Spinal cord (tissue), 10 donors: ENCODE data around the gene SHFL. TPM values are rescaled to one million over a fixed set of nuclear protein-coding genes. Genes with fewer than 3 reads are reported as not detected.
A peak's percentile ranks its signal among the peaks of the same experiment; 100 is the strongest.

ENCODE experiments used
- DNase-seq, 6 donors: peaks; one replicate each; pipeline versions ENCODE4 v3.0.0 to v3.0.0-alpha.2; 2013 to 2015; ENCODE audit warnings: low spot score in 6 of 6, low read depth in 4 of 6
- H3K27ac ChIP-seq: one replicate; pipeline ENCODE4 v1.5.1; 2013; ENCODE audit warnings: low read depth, low read length, control low read depth
- H3K27me3 ChIP-seq: one replicate; pipeline ENCODE4 v1.6.1; 2013; ENCODE audit warnings: low read length; ENCODE audit not compliant: control insufficient read depth, insufficient read depth
- H3K36me3 ChIP-seq: one replicate; pipeline ENCODE4 v1.6.1; 2013; ENCODE audit warnings: low read length; ENCODE audit not compliant: control insufficient read depth, insufficient read depth
- H3K4me1 ChIP-seq: one replicate; pipeline ENCODE4 v1.6.1; 2013; ENCODE audit warnings: low read length; ENCODE audit not compliant: control insufficient read depth, insufficient read depth
- H3K4me3 ChIP-seq: one replicate; pipeline ENCODE4 v1.5.1; 2013; ENCODE audit warnings: low read depth, low read length, control low read depth
- H3K9me3 ChIP-seq: one replicate; pipeline ENCODE4 v1.6.1; 2013; ENCODE audit warnings: low read length; ENCODE audit not compliant: control insufficient read depth, insufficient read depth
- WGBS: methylation state at CpG from one replicate; pipeline ENCODE4 v1.1.5; 2013; ENCODE audit warnings: missing lambda C conversion rate; ENCODE audit not compliant: insufficient coverage; 5-methylcytosine and 5-hydroxymethylcytosine counted together
- polyA plus RNA-seq, 2 donors: library from polyadenylated mRNA; unstranded; fragments of 120-200 nt; gene quantifications; one replicate each; pipeline ENCODE4 v1.2.1, GENCODE V29; 2013; ENCODE audit not compliant: insufficient read length in 2 of 2
- small RNA-seq: library from RNA; depleted of rRNA; stranded (forward); fragments of <200 nt; gene quantifications from one replicate; pipeline ENCODE3, GENCODE V24; 2014; ENCODE audit warnings: low replicate concordance
- total RNA-seq, 2 donors: library from RNA; depleted of rRNA in 1 of 2; stranded (reverse); fragments of 120-200 nt in 1 of 2; fragments of >200 nt in 1 of 2; gene quantifications; one replicate each; pipeline versions ENCODE4 v1.2.3 to v1.2.4, GENCODE V29; 2013 to 2014
- donor health status: healthy.

SHFL gene
- total and polyA plus RNA-seq, 4 donors = 13.1 to 45.9 (median 35.2) TPM

DNA sequence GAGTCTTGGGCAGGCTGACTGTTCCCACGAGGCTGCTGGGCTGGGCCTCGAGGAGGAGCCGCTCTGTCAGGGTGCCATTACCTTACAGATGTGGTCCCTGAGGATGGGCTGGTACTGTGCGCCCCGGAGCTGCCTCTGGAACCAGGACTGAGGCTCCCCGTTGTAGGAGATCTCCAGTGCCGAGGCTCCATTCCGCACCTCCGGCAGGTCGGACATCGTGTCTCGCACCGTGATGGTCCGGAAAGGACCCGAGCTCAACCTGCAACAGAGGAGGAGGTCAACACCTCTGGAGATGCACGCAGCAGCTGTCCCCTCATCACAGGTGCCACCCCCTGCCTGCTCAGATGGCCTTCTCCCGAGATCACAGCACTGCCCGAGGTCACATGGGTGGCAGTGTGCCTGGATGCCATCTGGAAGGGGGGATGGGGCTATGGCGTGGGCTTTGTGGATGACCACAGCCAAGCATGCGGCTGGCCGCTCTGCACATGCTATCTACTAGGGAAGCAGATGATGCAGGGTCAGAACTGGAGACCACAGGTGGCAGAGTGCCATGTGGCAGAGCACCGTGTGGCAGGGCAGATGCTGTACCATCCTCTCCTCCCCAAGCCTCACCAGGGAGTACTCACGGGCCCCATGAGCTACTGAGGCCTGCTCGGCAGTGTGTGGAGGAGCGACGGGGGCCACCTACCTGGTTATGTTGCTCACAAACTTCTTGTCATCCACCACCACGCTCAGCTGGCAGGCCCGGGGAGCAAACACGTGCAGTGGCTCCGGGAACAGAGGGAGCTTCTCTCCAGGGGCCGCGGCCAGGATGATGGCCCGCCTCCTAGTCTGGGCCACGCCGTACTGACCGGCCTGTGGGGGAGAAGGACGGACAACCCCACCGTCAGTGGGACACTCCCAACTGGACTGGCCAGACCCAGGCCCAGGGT is 51.9 kb downstream of the SHFL start:
- Histone ChIP-seq H3K27me3 (no peaks in the 10 kb centered on the region), H3K4me3 (no peak overlapping the region), H3K36me3 (peaks cover 96% of the 10 kb centered on the region), H3K4me1 (no peaks in the 10 kb centered on the region), H3K9me3 (no peaks in the 10 kb centered on the region), H3K27ac (no peak overlapping the region)
- WGBS = 91% methylated on average over 36 of the region's 38 CpGs
- DNase-seq = no peak

DNA sequence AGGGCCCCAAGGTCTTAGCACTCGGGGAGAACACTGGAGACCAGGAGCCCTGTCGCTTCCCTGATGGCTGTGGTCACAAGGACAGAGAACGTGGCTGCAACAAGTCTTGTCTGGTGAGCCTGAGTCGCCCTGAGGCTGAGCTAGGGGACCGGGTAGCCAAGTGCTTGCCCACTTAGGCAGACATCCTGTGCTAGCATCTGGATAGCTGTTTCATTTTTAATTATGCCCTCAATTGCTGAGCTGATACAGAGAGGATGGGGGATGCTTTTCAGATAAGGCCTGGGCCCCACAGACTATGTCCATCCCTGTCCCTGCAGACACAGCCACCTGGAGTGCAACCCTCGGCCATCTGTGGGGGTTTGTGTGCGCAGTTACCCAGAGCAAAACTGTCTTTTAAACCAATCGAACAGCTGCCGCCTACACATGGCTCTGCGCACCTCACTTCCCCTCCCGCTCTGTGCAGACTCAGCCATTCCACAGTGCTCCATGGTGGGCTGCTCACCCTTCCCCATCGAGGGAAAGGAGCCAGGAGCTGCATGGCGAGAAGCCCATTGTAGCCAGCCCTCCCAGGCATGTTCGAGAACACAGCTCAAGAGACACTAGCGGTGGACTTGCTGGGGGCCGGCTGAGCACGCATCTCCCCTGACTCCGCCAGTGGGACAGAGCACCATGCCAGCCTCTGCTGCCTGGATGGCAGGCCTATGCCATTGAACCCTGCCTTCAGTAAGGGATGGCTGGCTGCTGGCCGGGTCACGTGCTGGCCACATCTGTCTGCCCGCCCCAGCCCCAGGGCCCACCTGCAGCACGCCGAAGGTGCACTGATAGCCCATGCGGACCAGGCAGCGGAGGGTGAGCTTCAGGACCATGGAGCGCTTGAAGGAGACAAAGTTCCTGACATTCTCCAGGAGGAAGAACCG is 53.0 kb downstream of the SHFL start:
- H3K4me3 ChIP-seq = no peak overlapping the region
- peaks cover 99% of the 10 kb centered on the region for H3K36me3 ChIP-seq
- no peak overlapping the region for H3K27ac ChIP-seq
- H3K27me3 ChIP-seq = no peaks in the 10 kb centered on the region
- no peak for DNase-seq
- no peaks in the 10 kb centered on the region for H3K9me3 ChIP-seq
- H3K4me1 ChIP-seq = no peaks in the 10 kb centered on the region
- WGBS = 95% methylated on average over 27 of the region's 27 CpGs

- Histone ChIP-seq H3K27me3 (no peaks in the 10 kb centered on the region), H3K27ac (no peak overlapping the region), H3K4me1 (no peaks in the 10 kb centered on the region), H3K36me3 (peaks cover 99% of the 10 kb centered on the region), H3K4me3 (no peak overlapping the region), H3K9me3 (no peaks in the 10 kb centered on the region)
- DNase-seq = no peak
- 91% methylated on average over 23 of the region's 23 CpGs for WGBS
These were observed 53.8 kb downstream of the SHFL start for GRCh38 chr19:10139952-10140351.

GRCh38 chr19:10141479-10141878 is 55.4 kb downstream of the SHFL start:
- Histone ChIP-seq H3K27ac (no peak overlapping the region), H3K4me1 (no peaks in the 10 kb centered on the region), H3K36me3 (peaks cover 99% of the 10 kb centered on the region), H3K4me3 (no peak overlapping the region), H3K9me3 (no peaks in the 10 kb centered on the region), H3K27me3 (no peaks in the 10 kb centered on the region)
- WGBS = 90% methylated on average over 13 of the region's 13 CpGs
- no peak for DNase-seq

DNA sequence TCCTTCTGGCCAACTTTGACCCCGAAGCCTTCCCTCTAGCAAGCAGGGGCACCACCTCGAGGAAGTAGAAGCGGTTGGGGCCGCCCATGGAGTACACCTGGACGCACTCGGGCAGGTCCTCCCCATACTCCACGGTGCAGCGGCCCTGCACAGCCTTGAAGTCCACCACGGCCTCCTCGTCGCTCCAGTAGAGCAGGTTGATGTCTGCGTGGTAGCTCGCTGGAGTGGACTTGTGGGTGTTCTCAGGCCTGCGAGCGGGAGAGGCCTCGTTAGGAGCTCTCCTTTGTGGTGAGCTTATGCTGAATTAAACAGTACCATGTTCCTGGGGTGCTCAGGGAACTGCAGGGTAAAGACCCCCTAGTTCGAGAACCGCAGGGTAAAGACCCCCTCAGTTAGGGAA is 55.9 kb downstream of the SHFL start:
- H3K36me3 ChIP-seq = peaks cover 99% of the 10 kb centered on the region
- no peaks in the 10 kb centered on the region for H3K27me3 ChIP-seq
- H3K4me1 ChIP-seq = no peaks in the 10 kb centered on the region
- H3K4me3 ChIP-seq = no peak overlapping the region
- WGBS = 96% methylated on average over 15 of the region's 18 CpGs
- no peaks in the 10 kb centered on the region for H3K9me3 ChIP-seq
- no peak for DNase-seq
- no peak overlapping the region for H3K27ac ChIP-seq

Small RNAs within 50 kb of the gene (small RNA-seq; reads per million reads assigned to genes)
- gene MIR5589 (not detected), gene SNORD105 (19.4 reads per million, percentile 97 among the genes with 10 or more reads in this experiment), gene SNORD105B (2,906 reads per million, percentile 100 among the genes with 10 or more reads in this experiment)

Other genes with a start within 250 kb of the SHFL start
- gene OLFM2, start 149.8 kb upstream of the SHFL start, total RNA-seq = 10 to 100 TPM; 47.9 to 79.2 TPM
- gene OLFM2, start 149.8 kb upstream of the SHFL start, polyA plus RNA-seq = 100 to 1,000 TPM; 237 to 251 TPM
- gene COL5A3, start 75.8 kb upstream of the SHFL start, total RNA-seq = 10 to 100 TPM; 11.6 to 18.1 TPM
- gene COL5A3, start 75.8 kb upstream of the SHFL start, polyA plus RNA-seq = 10 to 100 TPM in 1 of 2 donors, 1 to 10 TPM in 1; 7.8 to 17.8 TPM
- gene RDH8, start 72.8 kb upstream of the SHFL start, total RNA-seq = not detected
- gene RDH8, start 72.8 kb upstream of the SHFL start, polyA plus RNA-seq = not detected
- under 1 TPM; 0.30 to 0.72 TPM for gene ANGPTL6, start 16.4 kb downstream of the SHFL start, total RNA-seq
- under 1 TPM; 0.62 to 0.72 TPM for gene ANGPTL6, start 16.4 kb downstream of the SHFL start, polyA plus RNA-seq
- gene PPAN, start 20.0 kb downstream of the SHFL start, total RNA-seq = 10 to 100 TPM; 16.0 to 23.9 TPM
- gene PPAN, start 20.0 kb downstream of the SHFL start, polyA plus RNA-seq = 10 to 100 TPM; 33.1 to 43.3 TPM
- 1 to 10 TPM; 2.8 to 4.6 TPM for gene P2RY11, start 25.4 kb downstream of the SHFL start, total RNA-seq
- gene P2RY11, start 25.4 kb downstream of the SHFL start, polyA plus RNA-seq = 10 to 100 TPM; 19.6 to 25.2 TPM
- 100 to 1,000 TPM; 104 to 198 TPM for gene EIF3G, start 33.6 kb downstream of the SHFL start, total RNA-seq
- gene EIF3G, start 33.6 kb downstream of the SHFL start, polyA plus RNA-seq = 100 to 1,000 TPM; 149 to 174 TPM
- 10 to 100 TPM; 30.3 to 39.9 TPM for gene DNMT1, start 108.6 kb downstream of the SHFL start, total RNA-seq
- gene DNMT1, start 108.6 kb downstream of the SHFL start, polyA plus RNA-seq = 100 to 1,000 TPM in 1 of 2 donors, 10 to 100 TPM in 1; 96.7 to 114 TPM
- 1 to 10 TPM; 4.4 to 8.2 TPM for gene S1PR2, start 145.0 kb downstream of the SHFL start, total RNA-seq
- 1 to 10 TPM; 4.9 to 6.9 TPM for gene S1PR2, start 145.0 kb downstream of the SHFL start, polyA plus RNA-seq
- gene MRPL4, start 165.9 kb downstream of the SHFL start, total RNA-seq = 10 to 100 TPM; 13.7 to 35.5 TPM
- gene MRPL4, start 165.9 kb downstream of the SHFL start, polyA plus RNA-seq = 10 to 100 TPM; 56.2 to 59.7 TPM
- 10 to 100 TPM in 1 of 2 donors, 1 to 10 TPM in 1; 5.7 to 10.4 TPM for gene ICAM1, start 184.8 kb downstream of the SHFL start, total RNA-seq
- 1 to 10 TPM; 2.5 to 3.0 TPM for gene ICAM1, start 184.8 kb downstream of the SHFL start, polyA plus RNA-seq
- gene ICAM4, start 200.6 kb downstream of the SHFL start, total RNA-seq = 1 to 10 TPM; 1.1 to 1.8 TPM
- gene ICAM4, start 200.6 kb downstream of the SHFL start, polyA plus RNA-seq = under 1 TPM in 1 of 2 donors, not detected in 1; 0.42 TPM
- gene ICAM5, start 203.6 kb downstream of the SHFL start, total RNA-seq = 1 to 10 TPM; 1.4 to 1.8 TPM
- 1 to 10 TPM; 3.2 to 3.7 TPM for gene ICAM5, start 203.6 kb downstream of the SHFL start, polyA plus RNA-seq
- gene ZGLP1, start 223.5 kb downstream of the SHFL start, total RNA-seq = 1 to 10 TPM; 1.6 to 9.5 TPM
- gene ZGLP1, start 223.5 kb downstream of the SHFL start, polyA plus RNA-seq = 10 to 100 TPM; 11.0 to 15.7 TPM
- 10 to 100 TPM; 15.0 to 30.4 TPM for gene FDX2, start 229.7 kb downstream of the SHFL start, total RNA-seq
- 10 to 100 TPM; 37.3 to 45.3 TPM for gene FDX2, start 229.7 kb downstream of the SHFL start, polyA plus RNA-seq
- gene RAVER1, start 247.2 kb downstream of the SHFL start, total RNA-seq = 1 to 10 TPM; 5.4 to 8.7 TPM
- 10 to 100 TPM; 32.5 to 42.3 TPM for gene RAVER1, start 247.2 kb downstream of the SHFL start, polyA plus RNA-seq